T1000 (cell line): ENCODE data around the gene POLR3A.
"Not testable (repeated sequence)": the region's sequence is repeated elsewhere in the genome, so short reads cannot be mapped to it uniquely, and the experiment has no call there.

Experiments used
- DNase-seq: peaks from one replicate; lab custom pipeline; 2025; ENCODE audit warnings: mixed read lengths; lab: John Stamatoyannopoulos, UW

POLR3A gene

GRCh38 chr10:78019264-78019663, 10.1 kb downstream of the POLR3A start:
- no peak for DNase-seq

DNA sequence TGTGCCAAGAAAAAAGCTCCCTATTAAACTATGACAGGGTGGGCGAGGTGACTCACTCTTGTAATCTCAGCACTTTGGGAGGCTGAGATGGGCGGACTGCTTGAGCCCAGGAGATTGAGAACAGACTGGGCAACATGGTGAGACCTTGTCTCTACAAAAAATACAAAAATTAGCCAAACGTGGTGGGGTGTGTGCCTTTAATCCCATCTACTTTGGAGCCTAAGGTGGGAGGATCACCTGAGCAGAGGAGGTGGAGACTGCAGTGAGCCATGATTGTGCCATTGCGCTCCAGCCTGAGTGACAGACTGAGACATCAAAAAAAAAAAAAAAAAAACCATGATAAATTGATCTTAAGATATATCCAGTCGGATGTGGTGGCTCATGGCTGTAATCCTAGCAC, 11.5 kb downstream of the POLR3A start:
- DNase-seq, result no peak

- DNase-seq, result no peak
Observed at GRCh38 chr10:78015546-78015945, 13.8 kb downstream of the POLR3A start.

DNA sequence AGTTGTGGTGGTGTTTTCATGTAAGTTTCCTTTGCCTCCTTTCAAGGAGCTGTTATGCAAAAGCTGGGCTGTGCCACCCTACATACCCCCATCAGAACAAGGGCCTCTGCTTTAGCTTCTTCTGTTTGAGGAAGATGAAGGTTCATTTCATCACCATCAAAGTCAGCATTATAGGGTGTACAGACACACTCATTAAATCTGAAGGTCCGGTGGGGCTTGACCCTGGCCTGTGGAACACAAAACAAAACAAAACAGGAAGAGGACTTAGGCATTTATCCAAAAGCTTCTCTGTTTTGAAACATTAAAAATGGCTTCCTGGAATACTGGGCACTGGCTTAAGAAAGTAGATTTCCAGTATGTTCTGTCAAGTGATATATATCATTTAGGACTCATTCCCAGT, 15.8 kb downstream of the POLR3A start:
- no peak for DNase-seq

DNA sequence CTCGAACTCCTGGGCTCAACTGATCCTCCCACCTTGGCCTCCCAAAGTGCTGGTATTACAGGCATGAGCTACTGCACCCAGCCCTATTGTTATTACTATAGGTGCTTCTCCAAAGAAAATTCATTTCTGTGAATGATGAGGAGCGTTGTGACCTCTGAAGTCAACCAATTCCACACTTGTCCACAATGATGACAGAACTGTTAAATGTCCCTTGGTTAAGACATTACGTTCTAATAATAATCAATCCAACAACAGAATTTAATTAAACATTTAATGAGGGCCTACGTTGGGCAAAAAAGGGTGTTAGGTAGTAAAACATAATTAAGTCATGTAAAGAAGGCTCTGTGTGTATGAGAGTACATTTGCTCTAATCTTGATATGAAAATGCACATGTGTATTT, 18.2 kb downstream of the POLR3A start:
- no peak for DNase-seq

DNA sequence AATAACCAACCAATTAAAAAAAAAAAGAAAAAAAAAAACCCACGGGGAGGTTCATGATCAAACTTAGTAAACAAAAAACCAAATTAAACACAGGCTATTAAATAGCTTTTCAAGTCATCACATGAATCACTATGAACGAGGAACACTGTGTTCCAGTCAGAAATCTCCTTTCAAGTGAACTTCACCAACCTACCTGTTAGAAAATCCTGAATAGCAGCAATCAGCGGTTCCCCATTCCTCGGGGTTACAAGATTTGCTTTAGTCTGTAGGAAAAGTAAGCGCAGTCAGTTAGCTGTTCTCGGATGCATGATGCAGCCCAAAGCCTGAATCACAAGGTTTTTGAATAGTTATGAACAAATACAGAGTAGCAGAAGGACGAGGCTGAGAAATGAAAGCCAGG, 19.0 kb downstream of the POLR3A start:
- DNase-seq, result no peak

- no peak for DNase-seq
Observed at GRCh38 chr10:78009662-78010061, 19.7 kb downstream of the POLR3A start.

- no peak for DNase-seq
Observed at GRCh38 chr10:78007172-78007571, 22.1 kb downstream of the POLR3A start.

- no peak for DNase-seq
Observed at GRCh38 chr10:78004215-78005026, 24.9 kb downstream of the POLR3A start.

GRCh38 chr10:78002541-78003288, 26.6 kb downstream of the POLR3A start:
- no peak for DNase-seq

- no peak for DNase-seq
Observed at GRCh38 chr10:78000956-78001472, 28.3 kb downstream of the POLR3A start.

DNA sequence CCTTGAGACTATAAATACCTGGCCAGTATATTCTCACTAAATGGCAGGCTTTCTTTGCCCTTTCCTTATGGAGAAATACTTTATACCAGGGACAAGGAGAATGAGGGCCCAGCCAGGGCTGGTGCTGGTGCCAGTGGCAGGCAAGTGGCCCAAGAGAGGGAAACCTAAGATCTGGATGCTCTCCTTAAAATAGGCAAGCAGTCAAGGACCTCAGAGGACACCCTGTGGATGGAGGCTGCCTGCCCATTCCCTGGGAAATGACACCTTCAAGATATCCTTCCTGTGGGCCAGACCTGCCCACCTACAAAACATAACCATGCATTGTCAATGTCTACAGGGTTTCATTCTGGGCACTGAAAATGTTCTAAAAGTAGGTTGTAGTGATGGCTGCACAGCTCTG, 29.1 kb downstream of the POLR3A start:
- no peak for DNase-seq

GRCh38 chr10:77998780-77999179, 30.5 kb downstream of the POLR3A start:
- DNase-seq, result not testable (repeated sequence)

DNA sequence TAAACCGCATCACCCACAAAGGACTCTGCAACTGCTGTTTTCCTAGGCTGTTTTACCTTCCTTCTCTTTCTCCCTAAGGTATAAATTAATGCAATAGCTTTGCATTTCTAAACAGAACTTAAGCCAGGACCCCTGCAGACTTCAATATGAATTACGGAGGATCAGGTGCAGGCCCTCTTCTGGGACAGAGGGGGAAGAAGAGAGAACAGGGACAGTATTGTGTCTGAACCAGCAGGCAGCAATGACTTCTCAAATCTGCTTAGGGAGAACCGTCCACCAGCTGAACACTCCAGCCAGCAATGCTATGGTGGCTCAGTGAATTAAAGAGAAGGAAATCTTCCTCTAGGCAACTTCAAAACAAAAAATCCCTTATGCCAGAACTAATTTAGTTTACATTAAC, 35.7 kb downstream of the POLR3A start:
- no peak for DNase-seq

DNA sequence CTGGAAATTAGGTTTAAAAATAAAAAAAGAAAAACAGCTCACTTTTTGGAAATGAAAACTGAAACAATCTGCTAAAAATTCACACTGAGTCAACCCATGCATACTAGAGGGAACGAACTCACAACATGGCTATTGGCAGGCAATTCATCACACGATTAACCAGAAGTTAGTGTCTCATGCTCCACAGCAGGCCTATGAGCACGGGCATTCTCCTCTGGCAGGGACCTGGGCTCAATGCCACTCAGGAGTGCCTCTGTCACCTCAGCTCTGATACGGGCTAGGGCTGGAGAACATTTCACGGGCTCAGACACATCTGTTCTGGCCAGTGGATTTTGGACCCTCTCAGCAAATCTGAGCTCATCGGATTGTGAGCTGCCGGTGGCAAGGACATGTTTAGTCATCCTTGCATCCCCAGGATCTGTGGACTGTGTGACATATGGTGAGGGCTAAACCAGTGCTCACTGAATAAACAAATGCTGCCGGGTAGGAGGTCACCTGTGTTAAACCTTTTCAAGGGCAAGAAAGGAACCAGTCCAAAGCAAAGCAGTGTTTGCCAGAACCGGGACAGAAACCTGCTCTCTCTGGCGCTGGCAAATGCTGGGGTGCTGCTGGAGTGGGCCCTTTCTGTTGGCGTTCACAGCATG, 40.1 kb downstream of the POLR3A start:
- no peak for DNase-seq

GRCh38 chr10:77987671-77988255, 41.6 kb downstream of the POLR3A start:
- DNase-seq, result no peak

- DNase-seq, result no peak
Observed at GRCh38 chr10:77984986-77985385, 44.3 kb downstream of the POLR3A start.

DNA sequence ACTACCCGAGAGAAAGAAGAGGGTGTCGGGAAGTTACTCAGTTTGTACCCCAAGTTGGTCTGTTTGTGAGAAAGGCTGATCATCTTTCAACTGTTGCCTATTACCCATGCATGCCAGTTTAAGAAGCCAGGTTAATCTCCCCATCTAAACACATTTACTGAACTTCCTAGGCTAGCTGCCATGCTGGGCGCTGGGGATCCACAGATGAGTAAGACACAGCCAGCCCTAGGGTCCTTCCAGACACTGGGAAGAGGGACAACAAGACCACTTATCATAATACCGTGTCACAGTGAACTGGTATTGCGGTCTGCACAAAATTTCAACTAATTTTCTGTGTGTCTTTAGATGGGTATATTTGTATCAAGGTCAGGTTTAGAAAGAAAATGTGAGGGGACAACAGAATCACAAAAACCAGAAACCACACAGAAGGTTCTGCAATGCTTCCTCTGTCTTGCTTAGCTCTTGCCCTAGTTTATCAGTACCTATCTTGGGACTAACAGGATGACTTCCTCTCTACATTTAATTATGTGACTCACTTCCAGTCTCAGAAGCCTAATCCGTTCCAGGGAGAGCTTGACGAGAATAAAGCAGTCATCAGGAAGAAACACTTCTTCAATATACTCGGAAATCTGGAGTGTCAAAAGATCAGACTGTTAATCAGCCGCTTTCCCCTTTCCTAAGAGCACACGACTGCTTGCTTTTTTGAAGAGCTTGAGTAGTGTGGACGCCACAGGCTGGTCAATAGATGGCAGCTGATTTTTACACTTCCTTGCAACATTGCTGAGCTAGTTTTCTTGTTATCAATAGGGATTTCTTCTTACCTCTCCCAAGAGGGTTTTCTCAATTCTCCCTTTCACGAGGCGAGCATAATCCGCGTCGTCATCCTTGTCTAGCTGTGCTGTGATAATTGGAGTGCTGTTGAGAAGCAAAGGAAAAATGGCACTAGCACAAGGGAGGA, 45.7 kb downstream of the POLR3A start:
- DNase-seq, result no peak

DNA sequence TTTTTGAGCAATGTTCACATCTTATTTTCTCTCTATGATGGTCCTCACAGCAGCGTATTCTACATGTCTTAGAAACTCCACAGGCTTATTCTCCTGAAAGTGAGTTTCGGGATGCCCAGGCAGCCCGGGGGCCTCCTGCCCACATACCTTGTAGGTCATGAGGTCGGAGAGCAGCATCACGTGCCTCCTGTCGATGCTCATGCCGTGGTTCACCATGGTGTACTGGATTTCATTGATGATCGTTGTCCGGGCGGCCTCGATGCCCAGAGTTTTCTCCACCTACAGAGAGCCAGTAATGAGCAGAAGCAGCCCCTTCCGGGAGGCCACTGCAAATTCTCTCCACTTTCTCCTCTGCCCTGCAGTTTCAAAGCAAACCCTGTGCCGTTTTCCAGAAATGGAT, 48.0 kb downstream of the POLR3A start:
- DNase-seq, result no peak

GRCh38 chr10:77979221-77979620, 50.1 kb downstream of the POLR3A start:
- DNase-seq, result no peak

DNA sequence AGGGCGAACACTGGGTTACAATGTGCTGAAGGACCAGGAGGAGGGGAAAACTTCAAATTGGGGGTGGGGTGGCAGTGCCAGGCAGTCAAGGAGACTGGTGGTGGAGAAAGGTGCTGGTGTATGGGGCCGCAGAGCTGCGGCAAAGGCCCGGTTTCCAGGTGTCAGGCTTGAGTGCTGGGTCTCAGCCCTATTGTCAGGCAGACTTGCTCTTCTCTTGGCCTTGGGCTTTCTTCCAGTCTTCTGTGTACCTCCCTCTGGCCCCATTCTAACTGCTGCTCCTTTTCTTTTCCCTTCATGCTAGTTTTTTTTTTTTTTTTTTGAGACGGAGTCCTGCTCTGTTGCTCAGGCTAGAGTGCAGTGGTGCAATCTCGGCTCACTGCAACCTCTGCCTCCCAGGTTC, 51.0 kb downstream of the POLR3A start:
- DNase-seq, result no peak
